Activated naive CD8-positive, alpha-beta T cell treated with anti-CD3 and anti-CD28 coated beads, Interleukin-2, amount 50 U/mL, for 16 hours (primary cell): ENCODE data around the gene BST1.
"Not testable (repeated sequence)": the region's sequence is repeated elsewhere in the genome, so short reads cannot be mapped to it uniquely, and the experiment has no call there.

Source experiments
- DNase-seq: peaks from one replicate; pipeline ENCODE4 v3.0.0-alpha.2; 2020; ENCODE audit warnings: low read depth, low spot score

The BST1 gene

GRCh38 chr4:15707363-15707715 is 4.5 kb downstream of the BST1 start:
- DNase-seq: no peak

GRCh38 chr4:15711762-15712161 is 8.9 kb downstream of the BST1 start:
- no peak for DNase-seq

- DNase-seq: no peak
Measured at GRCh38 chr4:15712214-15712613, 9.3 kb downstream of the BST1 start.

GRCh38 chr4:15714141-15714540 is 11.3 kb downstream of the BST1 start:
- no peak for DNase-seq

GRCh38 chr4:15714646-15715435 is 12.0 kb downstream of the BST1 start:
- no peak for DNase-seq

GRCh38 chr4:15716115-15716514 is 13.2 kb downstream of the BST1 start:
- DNase-seq: no peak

- no peak for DNase-seq
Measured at GRCh38 chr4:15717086-15717485, 14.2 kb downstream of the BST1 start.

- DNase-seq: no peak
Measured at GRCh38 chr4:15717657-15718416, 15.0 kb downstream of the BST1 start.

GRCh38 chr4:15718465-15718864 is 15.6 kb downstream of the BST1 start:
- DNase-seq: no peak

GRCh38 chr4:15718959-15719358 is 16.1 kb downstream of the BST1 start:
- no peak for DNase-seq

GRCh38 chr4:15719506-15719905 is 16.6 kb downstream of the BST1 start:
- DNase-seq: no peak

- DNase-seq: no peak
Measured at GRCh38 chr4:15720851-15721250, 18.0 kb downstream of the BST1 start.

- no peak for DNase-seq
Measured at GRCh38 chr4:15725608-15726007, 22.7 kb downstream of the BST1 start.

GRCh38 chr4:15729910-15730533 is 27.2 kb downstream of the BST1 start:
- no peak for DNase-seq

GRCh38 chr4:15733061-15733460 is 30.2 kb downstream of the BST1 start:
- DNase-seq: not testable (repeated sequence)

GRCh38 chr4:15735536-15735935 is 32.7 kb downstream of the BST1 start:
- DNase-seq: no peak

- no peak for DNase-seq
Measured at GRCh38 chr4:15736514-15737050, 33.7 kb downstream of the BST1 start.

- DNase-seq: no peak
Measured at GRCh38 chr4:15737255-15737654, 34.4 kb downstream of the BST1 start.

- DNase-seq: no peak
Measured at GRCh38 chr4:15738877-15739276, 36.0 kb downstream of the BST1 start.

GRCh38 chr4:15740764-15741404 is 38.0 kb downstream of the BST1 start:
- no peak for DNase-seq

- no peak for DNase-seq
Measured at GRCh38 chr4:15742083-15742582, 39.3 kb downstream of the BST1 start.

GRCh38 chr4:15742637-15743036 is 39.8 kb downstream of the BST1 start:
- DNase-seq: no peak
